ENCODE data around the gene SRL.

The SRL gene

DNA sequence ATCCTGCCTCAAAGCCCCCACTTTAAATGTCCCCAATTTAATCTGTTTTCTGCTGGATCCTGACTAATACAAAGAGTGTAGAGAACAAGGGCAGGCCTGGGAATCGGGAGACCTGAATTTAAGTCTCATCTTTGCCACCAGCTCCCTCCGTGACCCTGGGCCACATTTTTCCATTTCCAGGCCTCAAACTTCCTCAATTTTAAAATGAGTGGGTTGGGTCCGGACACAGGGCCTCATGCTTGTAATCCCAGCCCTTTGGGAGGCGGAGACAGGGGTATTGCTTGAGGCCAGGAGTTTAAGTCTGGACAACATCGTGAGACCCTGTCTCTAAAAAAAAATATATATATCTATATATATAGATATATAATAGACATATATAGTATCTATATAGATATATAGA, 61.4 kb downstream of the SRL start:
- Histone ChIP-seq H3K36me3 (ENCODE audit: control insufficient read depth, insufficient read depth, low read length) (no peaks in the 10 kb centered on the region), H3K27me3 (ENCODE audit: control insufficient read depth, insufficient read depth, low read length) (no peaks in the 10 kb centered on the region), H3K9ac (ENCODE audit: low read length) (no peak overlapping the region), H3K27ac (ENCODE audit: low read depth, low read length) (no peak overlapping the region), H3K9me3 (ENCODE audit: control insufficient read depth, insufficient read depth, low read depth, low read length) (no peaks in the 10 kb centered on the region), H3K4me1 (ENCODE audit: control insufficient read depth, insufficient read depth, low read length) (no peaks in the 10 kb centered on the region; the same call in 1 of the 2 replicates), H3K4me3 (ENCODE audit: low read depth, low read length) (no peak overlapping the region)

DNA sequence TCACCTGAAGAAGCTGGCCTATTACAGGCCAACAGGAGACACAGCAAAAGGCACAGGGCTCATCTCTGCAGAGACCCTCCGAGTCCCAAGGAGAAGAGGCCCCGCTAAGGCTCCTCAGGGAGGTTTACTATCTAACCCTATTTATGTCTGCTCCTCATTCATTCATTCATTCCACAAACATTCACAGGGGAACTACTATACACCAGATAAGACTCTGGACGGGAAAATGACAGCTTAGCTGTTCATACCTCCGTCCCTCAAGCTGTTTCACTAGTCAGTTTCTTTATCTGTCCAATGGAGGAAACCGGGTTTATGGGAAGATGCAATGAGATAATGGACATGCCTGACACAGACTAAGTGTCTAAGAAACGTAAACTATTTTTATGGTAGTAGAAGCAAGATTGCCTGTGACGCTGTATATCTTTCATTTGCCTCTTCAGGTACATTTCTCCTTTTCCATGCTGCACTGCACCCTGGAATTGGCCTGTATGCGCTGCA, 62.1 kb downstream of the SRL start:
- Histone ChIP-seq H3K27ac (ENCODE audit: low read depth, low read length) (no peak overlapping the region), H3K4me1 (ENCODE audit: control insufficient read depth, insufficient read depth, low read length) (no peaks in the 10 kb centered on the region; the same call in 1 of the 2 replicates), H3K27me3 (ENCODE audit: control insufficient read depth, insufficient read depth, low read length) (no peaks in the 10 kb centered on the region), H3K9me3 (ENCODE audit: control insufficient read depth, insufficient read depth, low read depth, low read length) (no peaks in the 10 kb centered on the region), H3K4me3 (ENCODE audit: low read depth, low read length) (no peak overlapping the region), H3K9ac (ENCODE audit: low read length) (no peak overlapping the region), H3K36me3 (ENCODE audit: control insufficient read depth, insufficient read depth, low read length) (no peaks in the 10 kb centered on the region)

- H3K27me3 ChIP-seq (ENCODE audit: control insufficient read depth, insufficient read depth, low read length), result no peaks in the 10 kb centered on the region
- no peaks in the 10 kb centered on the region for H3K9me3 ChIP-seq (ENCODE audit: control insufficient read depth, insufficient read depth, low read depth, low read length)
- no peak overlapping the region for H3K9ac ChIP-seq (ENCODE audit: low read length)
- no peaks in the 10 kb centered on the region; the same call in 1 of the 2 replicates for H3K4me1 ChIP-seq (ENCODE audit: control insufficient read depth, insufficient read depth, low read length)
- H3K4me3 ChIP-seq (ENCODE audit: low read depth, low read length), result no peak overlapping the region
- no peak overlapping the region for H3K27ac ChIP-seq (ENCODE audit: low read depth, low read length)
- no peaks in the 10 kb centered on the region for H3K36me3 ChIP-seq (ENCODE audit: control insufficient read depth, insufficient read depth, low read length)
Measured at GRCh38 chr16:4179020-4179419, 62.9 kb downstream of the SRL start.

- Histone ChIP-seq H3K4me3 (ENCODE audit: low read depth, low read length) (no peak overlapping the region), H3K4me1 (ENCODE audit: control insufficient read depth, insufficient read depth, low read length) (no peaks in the 10 kb centered on the region; the same call in 1 of the 2 replicates), H3K9me3 (ENCODE audit: control insufficient read depth, insufficient read depth, low read depth, low read length) (no peaks in the 10 kb centered on the region), H3K9ac (ENCODE audit: low read length) (no peak overlapping the region), H3K27ac (ENCODE audit: low read depth, low read length) (no peak overlapping the region), H3K27me3 (ENCODE audit: control insufficient read depth, insufficient read depth, low read length) (no peaks in the 10 kb centered on the region), H3K36me3 (ENCODE audit: control insufficient read depth, insufficient read depth, low read length) (no peaks in the 10 kb centered on the region)
Measured at GRCh38 chr16:4178468-4179010, 63.3 kb downstream of the SRL start.

DNA sequence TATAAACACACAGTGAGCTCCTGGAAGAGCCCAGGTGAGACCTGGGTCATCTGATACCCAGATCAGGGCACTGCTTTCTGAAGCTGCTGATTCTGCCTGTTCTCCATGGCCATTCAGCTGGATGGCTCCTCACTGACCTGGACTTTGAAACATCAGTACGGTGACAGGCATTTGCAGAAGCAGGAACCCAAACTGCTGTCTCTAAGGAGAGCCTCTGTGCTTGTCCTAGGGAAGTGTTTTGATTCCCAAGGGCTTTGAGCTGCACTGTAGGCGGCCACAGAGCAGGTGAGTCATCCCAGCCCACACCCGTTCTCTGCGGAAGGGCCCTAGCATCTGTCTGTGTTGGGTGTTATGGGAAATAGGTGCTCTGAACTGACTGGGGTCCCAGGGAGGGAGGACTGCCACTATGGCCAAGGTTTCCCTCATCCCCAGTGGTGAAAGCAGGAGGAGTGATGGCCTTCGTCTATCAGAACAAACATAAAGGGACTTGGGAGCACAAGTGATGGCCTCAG, 64.9 kb downstream of the SRL start:
- no peaks in the 10 kb centered on the region for H3K27me3 ChIP-seq (ENCODE audit: control insufficient read depth, insufficient read depth, low read length)
- H3K9me3 ChIP-seq (ENCODE audit: control insufficient read depth, insufficient read depth, low read depth, low read length), result no peaks in the 10 kb centered on the region
- no peaks in the 10 kb centered on the region for H3K36me3 ChIP-seq (ENCODE audit: control insufficient read depth, insufficient read depth, low read length)
- H3K27ac ChIP-seq (ENCODE audit: low read depth, low read length), result no peak overlapping the region
- no peak overlapping the region for H3K4me3 ChIP-seq (ENCODE audit: low read depth, low read length)
- H3K4me1 ChIP-seq (ENCODE audit: control insufficient read depth, insufficient read depth, low read length), result no peaks in the 10 kb centered on the region; the same call in 1 of the 2 replicates
- H3K9ac ChIP-seq (ENCODE audit: low read length), result no peak overlapping the region

GRCh38 chr16:4175849-4176248, 66.0 kb downstream of the SRL start:
- no peaks in the 10 kb centered on the region for H3K36me3 ChIP-seq (ENCODE audit: control insufficient read depth, insufficient read depth, low read length)
- no peaks in the 10 kb centered on the region for H3K9me3 ChIP-seq (ENCODE audit: control insufficient read depth, insufficient read depth, low read depth, low read length)
- H3K4me3 ChIP-seq (ENCODE audit: low read depth, low read length), result no peak overlapping the region
- H3K4me1 ChIP-seq (ENCODE audit: control insufficient read depth, insufficient read depth, low read length), result no peaks in the 10 kb centered on the region; the same call in 1 of the 2 replicates
- H3K9ac ChIP-seq (ENCODE audit: low read length), result no peak overlapping the region
- H3K27me3 ChIP-seq (ENCODE audit: control insufficient read depth, insufficient read depth, low read length), result no peaks in the 10 kb centered on the region
- no peak overlapping the region for H3K27ac ChIP-seq (ENCODE audit: low read depth, low read length)

GRCh38 chr16:4172070-4172469, 69.8 kb downstream of the SRL start:
- Histone ChIP-seq H3K27ac (ENCODE audit: low read depth, low read length) (no peak overlapping the region), H3K4me3 (ENCODE audit: low read depth, low read length) (no peak overlapping the region), H3K9me3 (ENCODE audit: control insufficient read depth, insufficient read depth, low read depth, low read length) (no peaks in the 10 kb centered on the region), H3K27me3 (ENCODE audit: control insufficient read depth, insufficient read depth, low read length) (no peaks in the 10 kb centered on the region), H3K9ac (ENCODE audit: low read length) (no peak overlapping the region), H3K4me1 (ENCODE audit: control insufficient read depth, insufficient read depth, low read length) (no peaks in the 10 kb centered on the region; the same call in 1 of the 2 replicates), H3K36me3 (ENCODE audit: control insufficient read depth, insufficient read depth, low read length) (no peaks in the 10 kb centered on the region)

DNA sequence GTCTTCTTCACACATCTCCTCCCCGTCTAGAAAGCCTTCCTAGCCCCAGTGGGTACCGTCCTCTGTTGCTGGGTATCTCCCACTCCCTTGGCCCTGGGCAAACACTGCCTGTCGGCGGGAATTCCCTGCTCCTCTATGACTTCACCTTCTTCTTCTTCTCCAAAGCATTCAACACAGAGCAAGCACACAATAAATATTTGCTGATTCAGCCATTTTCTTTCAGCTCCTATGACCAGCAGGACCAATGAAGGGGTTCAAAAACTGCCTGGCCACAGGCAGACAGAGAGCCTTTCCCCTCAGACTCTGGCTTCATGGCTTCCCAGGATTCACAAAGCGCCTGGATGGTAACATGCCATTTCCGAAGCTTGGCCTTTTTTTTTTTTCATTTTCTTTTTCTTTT, 72.5 kb downstream of the SRL start:
- no peak overlapping the region for H3K4me3 ChIP-seq (ENCODE audit: low read depth, low read length)
- H3K27me3 ChIP-seq (ENCODE audit: control insufficient read depth, insufficient read depth, low read length), result no peaks in the 10 kb centered on the region
- H3K9ac ChIP-seq (ENCODE audit: low read length), result no peak overlapping the region
- H3K36me3 ChIP-seq (ENCODE audit: control insufficient read depth, insufficient read depth, low read length), result no peaks in the 10 kb centered on the region
- H3K4me1 ChIP-seq (ENCODE audit: control insufficient read depth, insufficient read depth, low read length), result no peaks in the 10 kb centered on the region
- no peak overlapping the region for H3K27ac ChIP-seq (ENCODE audit: low read depth, low read length)
- H3K9me3 ChIP-seq (ENCODE audit: control insufficient read depth, insufficient read depth, low read depth, low read length), result no peaks in the 10 kb centered on the region

GRCh38 chr16:4166821-4167220, 75.1 kb downstream of the SRL start:
- no peaks in the 10 kb centered on the region for H3K4me1 ChIP-seq (ENCODE audit: control insufficient read depth, insufficient read depth, low read length)

GRCh38 chr16:4160658-4161430, 81.0 kb downstream of the SRL start:
- no peaks in the 10 kb centered on the region for H3K4me1 ChIP-seq (ENCODE audit: control insufficient read depth, insufficient read depth, low read length)
- H3K9me3 ChIP-seq (ENCODE audit: control insufficient read depth, insufficient read depth, low read depth, low read length), result no peaks in the 10 kb centered on the region
- H3K36me3 ChIP-seq (ENCODE audit: control insufficient read depth, insufficient read depth, low read length), result no peaks in the 10 kb centered on the region
- H3K4me3 ChIP-seq (ENCODE audit: low read depth, low read length), result no peak overlapping the region
- no peak overlapping the region for H3K9ac ChIP-seq (ENCODE audit: low read length)
- H3K27me3 ChIP-seq (ENCODE audit: control insufficient read depth, insufficient read depth, low read length), result no peaks in the 10 kb centered on the region
- H3K27ac ChIP-seq (ENCODE audit: low read depth, low read length), result no peak overlapping the region

More at GRCh38 chr16:4166821-4167220, 75.1 kb downstream of the SRL start:
- no peak overlapping the region for H3K27ac ChIP-seq (ENCODE audit: low read depth, low read length)
- H3K4me3 ChIP-seq (ENCODE audit: low read depth, low read length), result no peak overlapping the region
- H3K36me3 ChIP-seq (ENCODE audit: control insufficient read depth, insufficient read depth, low read length), result no peaks in the 10 kb centered on the region
- H3K9me3 ChIP-seq (ENCODE audit: control insufficient read depth, insufficient read depth, low read depth, low read length), result no peaks in the 10 kb centered on the region
- H3K27me3 ChIP-seq (ENCODE audit: control insufficient read depth, insufficient read depth, low read length), result no peaks in the 10 kb centered on the region
- no peak overlapping the region for H3K9ac ChIP-seq (ENCODE audit: low read length)

GRCh38 chr16:4159726-4160125, 82.2 kb downstream of the SRL start:
- Histone ChIP-seq H3K4me3 (ENCODE audit: low read depth, low read length) (no peak overlapping the region), H3K27ac (ENCODE audit: low read depth, low read length) (no peak overlapping the region), H3K9ac (ENCODE audit: low read length) (no peak overlapping the region), H3K4me1 (ENCODE audit: control insufficient read depth, insufficient read depth, low read length) (no peaks in the 10 kb centered on the region), H3K27me3 (ENCODE audit: control insufficient read depth, insufficient read depth, low read length) (no peaks in the 10 kb centered on the region; the same call in 1 of the 2 replicates), H3K36me3 (ENCODE audit: control insufficient read depth, insufficient read depth, low read length) (no peaks in the 10 kb centered on the region), H3K9me3 (ENCODE audit: control insufficient read depth, insufficient read depth, low read depth, low read length) (no peaks in the 10 kb centered on the region)
